Activated naive CD8-positive, alpha-beta T cell treated with anti-CD3 and anti-CD28 coated beads, Interleukin-2, amount 10 ng/mL, durations not matched to agents 7 days and 5 days (primary cell): ENCODE data around the gene ACTR10. TPM values are rescaled to one million over a fixed set of nuclear protein-coding genes. Genes with fewer than 3 reads are reported as not detected.

Source experiments
- ATAC-seq: fragments of 150-1000 bp; cut with Tn5 transposase; one replicate; pipeline ENCODE4 v1.10.0; 2021; ENCODE audit warnings: low read depth, moderate library complexity
- POLR2A ChIA-PET: fragments of 350-600 bp; sonication (Branson Sonifier 250); formaldehyde crosslinking; loops from one replicate; lab custom pipeline; 2021; ENCODE audit warnings: antibody characterized with exemption; lab: Charles Lee
- DNase-seq: peaks from one replicate; pipeline ENCODE4 v3.0.0; 2021
- H3K27ac Mint-ChIP-seq: one replicate; pipeline ENCODE4 v1.8.0; 2022; ENCODE audit warnings: mild to moderate bottlenecking, mixed read lengths
- H3K27me3 Mint-ChIP-seq: one replicate; pipeline ENCODE4 v1.8.0; 2022; ENCODE audit warnings: mild to moderate bottlenecking, moderate library complexity, mixed read lengths
- H3K36me3 Mint-ChIP-seq: one replicate; pipeline ENCODE4 v1.8.0; 2021; ENCODE audit warnings: mild to moderate bottlenecking, mixed read lengths
- H3K4me1 Mint-ChIP-seq: one replicate; pipeline ENCODE4 v1.8.0; 2021; ENCODE audit warnings: mixed read lengths
- H3K4me3 Mint-ChIP-seq: one replicate; pipeline ENCODE4 v1.8.0; 2022; ENCODE audit warnings: mild to moderate bottlenecking, moderate library complexity, mixed read lengths
- H3K9me3 Mint-ChIP-seq: one replicate; pipeline ENCODE4 v1.8.0; 2021; ENCODE audit warnings: mixed read lengths
- total RNA-seq, 2 experiments: library from RNA; stranded (reverse); gene quantifications; one replicate each; pipeline ENCODE4 v1.2.3, GENCODE V29; 2021

Gene ACTR10
- total RNA-seq, 2 experiments from 2014 or later: 44.9 to 50.1 TPM

GRCh38 chr14:58191763-58192601 is 8.0 kb upstream of the ACTR10 start:
- Mint-ChIP-seq H3K4me1 (peaks cover 1% of the 10 kb centered on the region), H3K27me3 (peaks cover 1% of the 10 kb centered on the region), H3K9me3 (no peaks in the 10 kb centered on the region), H3K27ac (no peak overlapping the region), H3K4me3 (no peak overlapping the region), H3K36me3 (no peaks in the 10 kb centered on the region)
- DNase-seq: no peak
- no peak for ATAC-seq
- POLR2A ChIA-PET: no interaction called here

DNA sequence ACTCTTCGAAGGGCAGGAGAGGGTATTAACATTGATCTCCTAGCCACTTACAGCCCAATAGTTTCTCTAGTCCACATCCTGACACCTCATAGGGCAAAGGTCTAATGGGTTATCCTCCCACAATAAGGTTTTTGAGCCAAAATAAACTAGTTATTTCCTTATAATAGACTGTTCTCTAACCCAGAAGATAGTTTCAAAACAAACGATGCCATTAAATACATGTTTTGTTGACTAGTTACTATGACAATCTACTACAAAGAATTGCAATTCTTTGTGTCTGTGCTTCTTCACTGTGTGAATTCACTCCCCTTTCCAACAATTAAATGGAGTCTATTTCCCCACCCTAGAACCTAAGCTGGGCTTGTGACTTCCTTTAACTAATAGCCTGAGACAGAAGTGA is 6.4 kb upstream of the ACTR10 start:
- Mint-ChIP-seq H3K27ac (no peak overlapping the region), H3K4me1 (peaks cover 1% of the 10 kb centered on the region), H3K9me3 (no peaks in the 10 kb centered on the region), H3K27me3 (no peaks in the 10 kb centered on the region), H3K4me3 (no peak overlapping the region), H3K36me3 (no peaks in the 10 kb centered on the region)
- POLR2A ChIA-PET: no interaction called here
- ATAC-seq (no peak), DNase-seq (no peak)

DNA sequence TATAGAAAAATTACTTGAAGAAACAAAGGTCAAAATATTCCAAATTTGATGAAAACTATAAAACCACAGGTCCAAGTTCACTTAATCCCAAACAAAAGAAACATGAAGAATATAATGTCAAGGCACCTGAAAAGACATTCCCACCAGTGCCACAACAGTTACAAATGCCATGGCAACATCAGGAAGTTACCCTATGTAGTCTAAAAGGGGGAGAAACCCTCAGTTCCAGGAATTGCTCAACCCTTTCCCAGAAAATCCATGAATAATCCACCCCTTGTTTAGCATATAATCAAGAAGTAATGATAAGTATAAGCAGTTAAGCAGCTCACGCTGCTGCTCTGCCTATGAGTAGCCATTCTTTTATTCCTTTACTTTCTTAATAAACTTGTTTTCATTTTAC is 3.8 kb upstream of the ACTR10 start:
- Mint-ChIP-seq H3K4me3 (no peak overlapping the region), H3K27ac (no peak overlapping the region), H3K36me3 (no peaks in the 10 kb centered on the region), H3K9me3 (no peaks in the 10 kb centered on the region), H3K27me3 (no peaks in the 10 kb centered on the region), H3K4me1 (peaks cover 8% of the 10 kb centered on the region)
- POLR2A ChIA-PET: no interaction called here
- ATAC-seq (no peak), DNase-seq (no peak)

- H3K4me3 Mint-ChIP-seq: no peak overlapping the region
- POLR2A ChIA-PET: interaction anchor here (1.2 kb wide), 1 partner anchor 100 kb away, joined by 3 read pairs; the partner anchor contains the start of gene ARID4A
- peaks cover 14% of the 10 kb centered on the region for H3K4me1 Mint-ChIP-seq
- no peak for ATAC-seq
- DNase-seq: no peak
- no peak overlapping the region for H3K27ac Mint-ChIP-seq
- H3K27me3 Mint-ChIP-seq: no peaks in the 10 kb centered on the region
- H3K36me3 Mint-ChIP-seq: no peaks in the 10 kb centered on the region
- H3K9me3 Mint-ChIP-seq: no peaks in the 10 kb centered on the region
These were observed 1.9 kb upstream of the ACTR10 start for GRCh38 chr14:58198086-58198485.

DNA sequence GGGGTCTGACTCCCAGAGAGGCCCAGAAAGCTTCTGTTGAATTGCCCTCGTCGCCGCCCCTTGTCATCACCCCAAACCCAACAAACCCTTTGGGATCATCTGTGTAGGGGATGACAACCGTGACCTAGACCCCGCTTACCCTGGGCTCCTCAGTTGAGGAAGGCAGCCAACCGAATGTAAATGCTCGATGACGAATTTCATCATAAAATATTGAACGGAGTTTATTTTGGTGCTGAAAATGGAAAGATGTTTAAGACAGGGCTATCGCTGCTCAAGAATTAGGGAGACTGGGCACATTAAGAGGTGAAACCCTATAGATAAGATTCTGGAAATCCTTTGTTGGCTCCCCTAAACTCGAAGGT is 512 bp downstream of the ACTR10 start:
- no peaks in the 10 kb centered on the region for H3K27me3 Mint-ChIP-seq
- peaks cover 14% of the 10 kb centered on the region for H3K4me1 Mint-ChIP-seq
- POLR2A ChIA-PET: interaction anchor here (1.0 to 1.9 kb wide), 5 partner anchors 40 to 810 kb away, joined by 4 to 12 read pairs (median 4); partner anchors contain the start of genes ARID4A, NAA30 and PSMA3

DNA sequence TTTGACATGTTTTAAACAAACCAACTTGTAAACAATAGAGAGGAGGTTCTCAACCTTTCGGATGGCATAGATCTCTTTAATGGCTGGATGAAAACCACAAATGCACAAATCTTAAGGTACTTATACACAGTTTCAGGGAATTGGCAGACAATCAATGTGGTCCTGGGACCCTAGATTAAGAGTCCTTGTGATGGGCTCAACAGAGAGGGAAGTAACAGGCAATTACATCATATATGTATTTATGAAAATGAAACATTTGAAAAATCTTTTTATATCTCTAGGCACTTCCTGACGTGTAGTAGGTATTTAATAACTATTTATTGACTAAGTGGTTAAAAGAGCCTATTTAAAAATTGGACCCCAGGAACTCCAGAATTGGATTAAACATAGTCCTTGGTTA is 897 bp downstream of the ACTR10 start:
- Mint-ChIP-seq H3K36me3 (peaks cover 4% of the 10 kb centered on the region), H3K27me3 (no peaks in the 10 kb centered on the region), H3K9me3 (no peaks in the 10 kb centered on the region), H3K4me3 (peak overlapping the region; percentile 91), H3K27ac (peak overlapping the region; percentile 93), H3K4me1 (peaks cover 14% of the 10 kb centered on the region)
- DNase-seq (no peak), ATAC-seq (no peak)
- POLR2A ChIA-PET: interaction anchor here (1.0 to 1.8 kb wide), 4 partner anchors 39 to 811 kb away, joined by 4 to 6 read pairs (median 4); partner anchors contain the start of genes NAA30 and PSMA3

More for the DNA sequence above, 512 bp downstream of the ACTR10 start:
- peak; percentile 15 for ATAC-seq
- DNase-seq: no peak
- Mint-ChIP-seq H3K36me3 (peaks cover 4% of the 10 kb centered on the region), H3K27ac (peak overlapping the region; percentile 93), H3K9me3 (no peaks in the 10 kb centered on the region), H3K4me3 (peak overlapping the region; percentile 91)

DNA sequence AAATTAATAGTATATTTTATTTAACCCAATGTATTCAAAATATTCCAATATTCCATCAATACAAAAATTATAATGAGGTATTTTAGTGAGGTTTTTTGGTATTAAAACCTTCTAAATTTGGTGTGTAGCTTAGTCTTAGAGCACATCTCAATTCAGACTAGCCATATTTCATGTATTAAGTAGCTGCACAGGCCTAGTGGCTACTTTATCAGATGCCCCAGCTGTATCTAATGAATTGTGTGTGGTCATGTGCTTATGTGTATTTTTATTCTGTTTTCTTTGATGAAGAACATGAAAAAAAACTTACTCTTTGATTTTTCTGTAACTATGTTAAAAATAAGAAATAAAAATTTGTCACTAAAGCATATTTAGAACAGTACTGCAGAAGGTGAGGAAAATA is 13.2 kb downstream of the ACTR10 start:
- DNase-seq (no peak), ATAC-seq (no peak)
- H3K9me3 Mint-ChIP-seq: no peaks in the 10 kb centered on the region
- no peak overlapping the region for H3K27ac Mint-ChIP-seq
- POLR2A ChIA-PET: no interaction called here
- H3K4me1 Mint-ChIP-seq: no peaks in the 10 kb centered on the region
- peaks cover 16% of the 10 kb centered on the region for H3K36me3 Mint-ChIP-seq
- H3K27me3 Mint-ChIP-seq: no peaks in the 10 kb centered on the region
- H3K4me3 Mint-ChIP-seq: no peak overlapping the region

DNA sequence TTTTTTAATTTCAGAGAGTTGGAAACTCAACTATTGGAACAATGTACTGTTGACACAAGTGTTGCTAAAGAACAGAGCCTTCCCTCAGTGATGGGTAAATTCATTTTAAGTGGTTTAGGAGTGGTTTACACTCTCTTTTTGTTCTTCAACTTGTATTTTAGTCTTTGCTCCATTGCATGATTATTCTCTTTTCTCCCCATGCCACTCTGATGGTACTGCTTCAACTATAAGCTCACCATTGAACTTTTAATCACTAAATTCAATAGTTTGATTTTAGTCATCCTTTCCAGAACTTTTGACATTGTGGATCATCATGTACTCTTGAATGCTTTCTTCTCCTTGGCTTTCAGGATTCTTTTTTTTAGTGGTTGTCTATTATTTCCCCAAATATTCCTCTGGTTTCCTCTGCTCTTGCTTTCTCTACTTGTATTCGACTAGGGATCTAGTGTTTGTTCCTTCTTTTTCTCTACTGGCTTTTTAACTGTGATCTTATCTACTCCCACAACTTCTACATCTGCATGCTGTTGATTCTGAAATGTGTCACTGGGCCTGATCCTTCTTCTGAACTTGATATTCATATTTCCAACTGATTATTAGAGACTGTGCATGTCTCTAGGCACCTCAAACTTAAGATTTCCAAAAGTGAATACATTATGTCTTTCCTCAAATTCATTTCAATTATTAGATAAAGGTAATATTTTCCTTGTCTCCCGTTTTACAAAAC is 15.4 kb downstream of the ACTR10 start:
- peaks cover 16% of the 10 kb centered on the region for H3K36me3 Mint-ChIP-seq
- H3K4me3 Mint-ChIP-seq: no peak overlapping the region
- no peaks in the 10 kb centered on the region for H3K4me1 Mint-ChIP-seq
- no peaks in the 10 kb centered on the region for H3K27me3 Mint-ChIP-seq
- no peaks in the 10 kb centered on the region for H3K9me3 Mint-ChIP-seq
- ATAC-seq (no peak), DNase-seq (no peak)
- H3K27ac Mint-ChIP-seq: no peak overlapping the region
- POLR2A ChIA-PET: no interaction called here

- ATAC-seq: no peak
- H3K27me3 Mint-ChIP-seq: no peaks in the 10 kb centered on the region
- peaks cover 21% of the 10 kb centered on the region for H3K36me3 Mint-ChIP-seq
- no peak overlapping the region for H3K27ac Mint-ChIP-seq
- H3K4me3 Mint-ChIP-seq: no peak overlapping the region
- DNase-seq: no peak
- H3K9me3 Mint-ChIP-seq: no peaks in the 10 kb centered on the region
- POLR2A ChIA-PET: no interaction called here
- H3K4me1 Mint-ChIP-seq: no peaks in the 10 kb centered on the region
These were observed 16.6 kb downstream of the ACTR10 start for GRCh38 chr14:58216544-58216943.

DNA sequence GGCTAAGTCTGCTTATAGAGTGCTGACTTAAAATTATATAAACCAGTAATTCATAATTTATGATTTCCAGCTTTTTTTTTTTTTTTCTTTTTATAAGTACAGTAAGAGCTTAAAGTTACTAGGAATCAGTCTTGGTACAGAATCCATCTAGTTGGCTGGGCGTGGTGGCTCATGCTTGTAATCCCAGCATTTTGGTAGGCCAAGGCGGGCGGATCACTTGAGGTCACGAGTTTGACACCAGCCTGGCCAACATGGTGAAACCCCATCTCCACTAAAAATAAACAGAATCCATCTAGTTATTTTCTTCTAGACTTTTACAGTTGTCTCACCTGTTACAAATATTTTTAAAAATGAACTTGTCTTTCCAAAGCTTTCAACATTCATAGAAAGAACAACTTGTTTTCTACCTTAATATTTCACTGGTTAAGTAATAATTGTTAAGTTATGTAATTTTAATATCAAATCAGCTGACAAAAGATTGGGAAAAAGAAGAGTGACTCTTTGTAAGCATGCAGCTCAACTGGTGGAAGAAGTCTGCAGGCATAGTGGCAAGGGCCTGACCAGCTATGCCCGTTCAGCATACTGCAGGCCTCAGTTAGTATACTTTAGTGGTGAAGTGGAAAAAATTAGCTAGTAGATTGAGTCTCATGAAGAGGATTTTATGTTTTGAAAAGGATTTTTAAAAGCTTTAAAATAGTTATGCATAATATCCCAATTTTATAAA is 27.3 kb downstream of the ACTR10 start:
- no peak for DNase-seq
- no peak overlapping the region for H3K27ac Mint-ChIP-seq

DNA sequence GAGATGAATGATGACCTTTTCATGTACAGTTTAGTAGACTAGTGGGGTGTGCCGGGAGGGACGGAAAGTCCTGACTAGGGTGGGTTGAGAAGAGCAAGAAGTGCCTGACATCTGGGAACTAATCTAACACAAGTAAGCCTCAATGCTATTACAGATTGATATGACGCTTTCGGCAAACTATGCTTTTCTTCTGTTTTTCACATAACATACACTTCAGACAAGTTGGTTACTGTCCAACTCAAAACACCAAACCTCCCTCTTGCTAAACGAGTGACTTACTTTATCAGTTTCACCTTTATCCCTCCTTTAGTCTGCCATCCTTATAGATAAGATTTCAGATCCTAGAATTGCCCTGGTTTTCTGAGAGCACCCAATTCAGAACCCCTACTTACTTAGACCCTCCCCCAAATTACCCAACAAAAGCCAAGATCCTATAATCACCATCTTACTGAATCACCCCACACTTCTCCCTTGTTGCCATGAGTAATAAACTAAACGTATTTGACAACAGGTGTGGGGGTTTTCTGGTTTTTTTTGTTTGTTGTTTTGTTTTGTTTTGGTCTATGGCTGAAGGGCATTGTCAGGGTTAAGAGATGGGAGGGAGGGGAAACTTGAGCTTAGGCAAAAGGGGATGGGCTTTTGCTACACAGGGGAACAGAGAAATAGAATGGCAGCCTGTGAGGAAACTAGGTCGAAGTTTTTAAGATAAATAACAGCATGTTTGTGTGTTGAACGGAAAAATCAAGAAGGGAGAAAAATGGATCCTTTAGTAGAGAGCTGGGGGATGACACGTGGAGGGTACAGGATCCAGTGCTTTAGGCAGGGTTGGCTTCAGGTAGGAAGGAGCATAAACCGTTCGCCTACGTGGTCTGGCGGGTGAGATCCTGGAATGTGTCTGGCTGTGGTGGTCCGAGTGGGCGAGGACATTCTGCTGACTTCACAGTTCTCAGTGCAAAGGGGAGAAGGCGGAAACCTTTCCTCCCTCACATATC is 38.6 kb downstream of the ACTR10 start:
- no peaks in the 10 kb centered on the region for H3K27me3 Mint-ChIP-seq
- POLR2A ChIA-PET: interaction anchor here (1.2 kb wide), 1 partner anchor 845 kb away, joined by 3 read pairs; no protein-coding TSS in a partner anchor
- no peaks in the 10 kb centered on the region for H3K9me3 Mint-ChIP-seq
- H3K4me3 Mint-ChIP-seq: no peak overlapping the region
- no peak overlapping the region for H3K27ac Mint-ChIP-seq
- peaks cover 2% of the 10 kb centered on the region for H3K36me3 Mint-ChIP-seq
- peaks cover 12% of the 10 kb centered on the region for H3K4me1 Mint-ChIP-seq
- ATAC-seq (peak; percentile 30), DNase-seq (no peak)

More for the DNA sequence above, 27.3 kb downstream of the ACTR10 start:
- Mint-ChIP-seq H3K27me3 (no peaks in the 10 kb centered on the region), H3K36me3 (peaks cover 6% of the 10 kb centered on the region), H3K4me1 (no peaks in the 10 kb centered on the region), H3K9me3 (no peaks in the 10 kb centered on the region), H3K4me3 (no peak overlapping the region)
- POLR2A ChIA-PET: no interaction called here
- ATAC-seq: no peak
